ENCODE data around the gene SORCS3. TPM values are rescaled to one million over a fixed set of nuclear protein-coding genes. Genes with fewer than 3 reads are reported as not detected.

The SORCS3 gene
- total RNA-seq, 1 donor from 2014 or later, result 1.00 TPM

DNA sequence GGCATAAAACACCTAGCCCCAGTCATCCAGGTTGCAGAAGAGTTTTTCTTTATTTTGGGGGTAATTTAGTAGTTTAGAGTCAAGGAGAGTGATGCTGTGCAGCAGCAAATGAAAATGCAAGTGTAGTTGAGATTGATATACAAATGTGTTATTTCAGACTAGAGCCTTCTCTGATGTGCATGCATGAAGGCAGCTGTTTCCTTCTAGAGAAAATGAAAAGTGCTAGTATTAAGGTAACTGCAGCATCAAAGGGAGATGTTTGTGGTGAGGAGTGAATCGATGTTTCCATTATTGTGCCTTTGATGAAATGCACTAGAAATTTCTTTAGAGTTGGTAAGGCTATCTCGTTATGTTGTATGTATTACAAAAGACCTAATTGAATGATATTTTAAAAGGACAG is 339.3 kb downstream of the SORCS3 start:
- H3K27me3 ChIP-seq (ENCODE audit: insufficient read depth, low read length), result no peaks in the 10 kb centered on the region
- no peak overlapping the region for H3K9ac ChIP-seq (ENCODE audit: low read length)
- H3K4me2 ChIP-seq (ENCODE audit: low read length), result no peak overlapping the region
- Mint-ChIP-seq H3K4me1 (ENCODE audit: low read depth, unreplicated experiment) (no peaks in the 10 kb centered on the region), H3K9me3 (ENCODE audit: unreplicated experiment) (peaks cover under 1% of the 10 kb centered on the region), H3K36me3 (ENCODE audit: low read depth, unreplicated experiment) (no peaks in the 10 kb centered on the region), H3K27me3 (ENCODE audit: low read depth, unreplicated experiment) (no peaks in the 10 kb centered on the region), H3K27ac (ENCODE audit: unreplicated experiment) (no peak overlapping the region), H3K4me3 (ENCODE audit: unreplicated experiment) (no peak overlapping the region)
- no peak overlapping the region for H3K4me3 ChIP-seq (ENCODE audit: insufficient read depth, low read depth, low read length)
- no peak overlapping the region for H3K27ac ChIP-seq (ENCODE audit: low read depth, low read length)
- TF ChIP-seq EZH2 (IDR thresholded peaks at IDR 0.05; ENCODE audit: insufficient read depth, low read length), result no peak
- TF ChIP-seq, protein P1, sequence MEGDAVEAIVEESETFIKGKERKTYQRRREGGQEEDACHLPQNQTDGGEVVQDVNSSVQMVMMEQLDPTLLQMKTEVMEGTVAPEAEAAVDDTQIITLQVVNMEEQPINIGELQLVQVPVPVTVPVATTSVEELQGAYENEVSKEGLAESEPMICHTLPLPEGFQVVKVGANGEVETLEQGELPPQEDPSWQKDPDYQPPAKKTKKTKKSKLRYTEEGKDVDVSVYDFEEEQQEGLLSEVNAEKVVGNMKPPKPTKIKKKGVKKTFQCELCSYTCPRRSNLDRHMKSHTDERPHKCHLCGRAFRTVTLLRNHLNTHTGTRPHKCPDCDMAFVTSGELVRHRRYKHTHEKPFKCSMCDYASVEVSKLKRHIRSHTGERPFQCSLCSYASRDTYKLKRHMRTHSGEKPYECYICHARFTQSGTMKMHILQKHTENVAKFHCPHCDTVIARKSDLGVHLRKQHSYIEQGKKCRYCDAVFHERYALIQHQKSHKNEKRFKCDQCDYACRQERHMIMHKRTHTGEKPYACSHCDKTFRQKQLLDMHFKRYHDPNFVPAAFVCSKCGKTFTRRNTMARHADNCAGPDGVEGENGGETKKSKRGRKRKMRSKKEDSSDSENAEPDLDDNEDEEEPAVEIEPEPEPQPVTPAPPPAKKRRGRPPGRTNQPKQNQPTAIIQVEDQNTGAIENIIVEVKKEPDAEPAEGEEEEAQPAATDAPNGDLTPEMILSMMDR (IDR thresholded peaks at IDR 0.05; ENCODE audit: insufficient read depth, low read depth, low read length), result no peak
- no peaks in the 10 kb centered on the region for H4K20me1 ChIP-seq (ENCODE audit: insufficient read depth, low read length)
- FAIRE-seq (no peak), DNase-seq (ENCODE audit: low read depth) (no peak)
- no peaks in the 10 kb centered on the region for H3K4me1 ChIP-seq (ENCODE audit: insufficient read depth, low read length)
- H3K36me3 ChIP-seq (ENCODE audit: insufficient read depth, low read length), result no peaks in the 10 kb centered on the region
- no peaks in the 10 kb centered on the region for H3K79me2 ChIP-seq (ENCODE audit: insufficient read depth, low read length)
- H2AFZ ChIP-seq (ENCODE audit: low read depth, low read length), result no peak overlapping the region
- H3K9me3 ChIP-seq (ENCODE audit: insufficient read depth, low read depth, low read length), result no peaks in the 10 kb centered on the region

DNA sequence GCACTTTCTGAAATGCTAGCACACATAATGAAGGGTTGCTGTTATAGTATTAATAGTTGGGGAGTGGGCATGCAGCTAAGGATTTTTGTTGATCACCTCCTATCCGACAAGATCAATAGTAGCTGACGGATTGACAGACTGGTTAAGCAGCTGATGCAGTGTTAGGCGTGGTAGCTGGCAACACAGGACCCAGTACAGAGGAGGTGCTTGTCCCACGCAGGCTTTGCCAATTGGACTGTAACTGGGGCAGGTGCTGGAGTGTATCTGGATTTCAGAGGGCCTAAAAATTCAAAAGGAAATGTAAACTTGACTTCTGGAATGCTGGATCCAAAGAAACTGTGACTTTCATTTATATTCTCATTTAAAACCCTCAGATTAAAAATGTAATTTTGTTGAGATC is 340.9 kb downstream of the SORCS3 start:
- H3K27ac ChIP-seq (ENCODE audit: low read depth, low read length), result no peak overlapping the region
- H3K4me2 ChIP-seq (ENCODE audit: low read length), result no peak overlapping the region
- no peaks in the 10 kb centered on the region for H3K9me3 ChIP-seq (ENCODE audit: insufficient read depth, low read depth, low read length)
- H3K4me1 Mint-ChIP-seq (ENCODE audit: low read depth, unreplicated experiment), result no peaks in the 10 kb centered on the region
- H3K9ac ChIP-seq (ENCODE audit: low read length), result no peak overlapping the region
- no peak overlapping the region for H2AFZ ChIP-seq (ENCODE audit: low read depth, low read length)
- DNase-seq (ENCODE audit: low read depth) (no peak), FAIRE-seq (no peak)
- no peaks in the 10 kb centered on the region for H3K36me3 Mint-ChIP-seq (ENCODE audit: low read depth, unreplicated experiment)
- no peaks in the 10 kb centered on the region for H4K20me1 ChIP-seq (ENCODE audit: insufficient read depth, low read length)
- no peaks in the 10 kb centered on the region for H3K27me3 Mint-ChIP-seq (ENCODE audit: low read depth, unreplicated experiment)
- H3K9me3 Mint-ChIP-seq (ENCODE audit: unreplicated experiment), result peaks cover 3% of the 10 kb centered on the region
- H3K79me2 ChIP-seq (ENCODE audit: insufficient read depth, low read length), result no peaks in the 10 kb centered on the region
- no peak for TF ChIP-seq EZH2 (IDR thresholded peaks at IDR 0.05; ENCODE audit: insufficient read depth, low read length)
- TF ChIP-seq, protein P1 (IDR thresholded peaks at IDR 0.05; ENCODE audit: insufficient read depth, low read depth, low read length), result no peak
- no peak overlapping the region for H3K27ac Mint-ChIP-seq (ENCODE audit: unreplicated experiment)
- no peak overlapping the region for H3K4me3 Mint-ChIP-seq (ENCODE audit: unreplicated experiment)
- no peaks in the 10 kb centered on the region for H3K36me3 ChIP-seq (ENCODE audit: insufficient read depth, low read length)
- H3K27me3 ChIP-seq (ENCODE audit: insufficient read depth, low read length), result no peaks in the 10 kb centered on the region
- no peak overlapping the region for H3K4me3 ChIP-seq (ENCODE audit: insufficient read depth, low read depth, low read length)
- no peaks in the 10 kb centered on the region for H3K4me1 ChIP-seq (ENCODE audit: insufficient read depth, low read length)

DNA sequence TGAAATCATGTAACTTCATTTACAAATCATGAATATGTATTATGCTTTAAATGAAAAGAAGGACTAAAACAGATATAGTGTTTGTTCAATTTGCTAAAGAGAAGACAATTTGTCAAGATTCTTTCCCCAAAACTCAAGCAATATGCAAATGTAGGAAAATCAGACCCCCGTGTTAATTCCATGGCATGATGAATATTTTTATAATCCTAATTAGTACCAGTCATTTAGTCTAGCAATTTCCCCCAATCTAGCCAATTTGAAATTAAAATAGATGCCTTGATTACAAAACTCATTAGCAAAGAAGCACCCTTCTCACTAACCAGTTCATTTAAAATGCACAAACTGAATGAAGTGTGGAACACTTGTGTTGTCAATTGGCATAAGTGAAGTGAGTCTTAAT is 347.6 kb downstream of the SORCS3 start:
- Histone ChIP-seq H3K4me3 (ENCODE audit: insufficient read depth, low read depth, low read length) (no peak overlapping the region), H3K9ac (ENCODE audit: low read length) (no peak overlapping the region), H3K27me3 (ENCODE audit: insufficient read depth, low read length) (no peaks in the 10 kb centered on the region), H3K4me1 (ENCODE audit: insufficient read depth, low read length) (no peaks in the 10 kb centered on the region), H3K27ac (ENCODE audit: low read depth, low read length) (no peak overlapping the region), H3K79me2 (ENCODE audit: insufficient read depth, low read length) (no peaks in the 10 kb centered on the region), H2AFZ (ENCODE audit: low read depth, low read length) (no peak overlapping the region), H3K9me3 (ENCODE audit: insufficient read depth, low read depth, low read length) (no peaks in the 10 kb centered on the region), H3K36me3 (ENCODE audit: insufficient read depth, low read length) (no peaks in the 10 kb centered on the region), H4K20me1 (ENCODE audit: insufficient read depth, low read length) (no peaks in the 10 kb centered on the region), H3K4me2 (ENCODE audit: low read length) (no peak overlapping the region)
- Mint-ChIP-seq H3K27me3 (ENCODE audit: low read depth, unreplicated experiment) (no peaks in the 10 kb centered on the region), H3K4me3 (ENCODE audit: unreplicated experiment) (no peak overlapping the region), H3K4me1 (ENCODE audit: low read depth, unreplicated experiment) (no peaks in the 10 kb centered on the region), H3K36me3 (ENCODE audit: low read depth, unreplicated experiment) (no peaks in the 10 kb centered on the region), H3K9me3 (ENCODE audit: unreplicated experiment) (peaks cover 6% of the 10 kb centered on the region), H3K27ac (ENCODE audit: unreplicated experiment) (no peak overlapping the region)
- DNase-seq (ENCODE audit: low read depth) (no peak), FAIRE-seq (no peak)
- TF ChIP-seq, protein P1 (IDR thresholded peaks at IDR 0.05; ENCODE audit: insufficient read depth, low read depth, low read length), result no peak
- TF ChIP-seq EZH2 (IDR thresholded peaks at IDR 0.05; ENCODE audit: insufficient read depth, low read length), result no peak
